ENCODE results near the gene NABP1. TPM values are rescaled to one million over a fixed set of nuclear protein-coding genes. Genes with fewer than 3 reads are reported as not detected.

The NABP1 gene
- total RNA-seq, 1 donor from 2014 or later, result 13.0 TPM

DNA sequence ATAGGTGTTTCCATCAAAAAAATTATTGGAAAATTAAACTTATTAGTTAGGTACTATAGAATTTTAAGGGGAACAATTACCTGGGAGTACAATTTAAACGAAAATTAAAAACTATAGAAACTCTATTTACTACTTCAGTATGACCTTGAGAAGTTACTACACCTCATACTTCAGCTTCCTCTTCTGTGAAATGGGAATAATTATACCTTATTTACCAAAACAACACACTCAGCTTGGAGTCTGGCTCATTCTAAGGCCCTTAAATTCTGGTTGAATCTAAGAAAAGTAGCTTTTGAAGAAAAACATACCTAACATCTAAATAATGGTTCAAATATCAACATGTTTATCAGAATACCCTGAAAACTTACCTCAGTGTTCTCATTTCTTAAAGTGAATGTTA, 2.7 kb downstream of the NABP1 start:
- Mint-ChIP-seq H3K4me1 (ENCODE audit: low read depth, unreplicated experiment) (peaks cover 5% of the 10 kb centered on the region), H3K4me3 (ENCODE audit: unreplicated experiment) (no peak overlapping the region), H3K9me3 (ENCODE audit: unreplicated experiment) (peaks cover 5% of the 10 kb centered on the region), H3K27me3 (ENCODE audit: unreplicated experiment) (peaks cover 5% of the 10 kb centered on the region), H3K27ac (ENCODE audit: unreplicated experiment) (no peak overlapping the region), H3K36me3 (ENCODE audit: unreplicated experiment) (no peaks in the 10 kb centered on the region)
- TF ChIP-seq, protein P1, sequence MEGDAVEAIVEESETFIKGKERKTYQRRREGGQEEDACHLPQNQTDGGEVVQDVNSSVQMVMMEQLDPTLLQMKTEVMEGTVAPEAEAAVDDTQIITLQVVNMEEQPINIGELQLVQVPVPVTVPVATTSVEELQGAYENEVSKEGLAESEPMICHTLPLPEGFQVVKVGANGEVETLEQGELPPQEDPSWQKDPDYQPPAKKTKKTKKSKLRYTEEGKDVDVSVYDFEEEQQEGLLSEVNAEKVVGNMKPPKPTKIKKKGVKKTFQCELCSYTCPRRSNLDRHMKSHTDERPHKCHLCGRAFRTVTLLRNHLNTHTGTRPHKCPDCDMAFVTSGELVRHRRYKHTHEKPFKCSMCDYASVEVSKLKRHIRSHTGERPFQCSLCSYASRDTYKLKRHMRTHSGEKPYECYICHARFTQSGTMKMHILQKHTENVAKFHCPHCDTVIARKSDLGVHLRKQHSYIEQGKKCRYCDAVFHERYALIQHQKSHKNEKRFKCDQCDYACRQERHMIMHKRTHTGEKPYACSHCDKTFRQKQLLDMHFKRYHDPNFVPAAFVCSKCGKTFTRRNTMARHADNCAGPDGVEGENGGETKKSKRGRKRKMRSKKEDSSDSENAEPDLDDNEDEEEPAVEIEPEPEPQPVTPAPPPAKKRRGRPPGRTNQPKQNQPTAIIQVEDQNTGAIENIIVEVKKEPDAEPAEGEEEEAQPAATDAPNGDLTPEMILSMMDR (IDR thresholded peaks at IDR 0.05; ENCODE audit: partially characterized antibody, unreplicated experiment), result no peak
- no peak for DNase-seq

DNA sequence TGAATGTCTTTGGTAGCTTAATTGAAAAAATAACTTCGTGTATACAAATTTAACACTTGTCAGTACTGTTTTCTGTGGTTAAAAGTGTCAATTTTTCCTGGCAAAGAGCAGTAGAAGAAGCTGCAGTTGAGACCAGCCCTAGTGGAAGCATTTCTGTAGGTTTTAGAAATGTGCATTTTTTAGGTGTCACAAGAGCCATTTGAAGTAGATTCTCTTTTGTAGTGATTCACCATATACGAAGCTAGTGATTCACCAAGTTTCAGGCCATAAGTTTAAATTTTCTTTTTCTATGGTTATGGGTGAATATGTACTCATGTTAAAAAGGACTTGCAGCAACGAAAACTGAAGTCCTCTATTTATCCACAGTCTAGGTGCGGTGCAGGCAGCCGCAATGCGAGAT, 4.2 kb downstream of the NABP1 start:
- peaks cover 3% of the 10 kb centered on the region for H3K4me1 Mint-ChIP-seq (ENCODE audit: low read depth, unreplicated experiment)
- no peak for DNase-seq
- H3K4me3 Mint-ChIP-seq (ENCODE audit: unreplicated experiment), result no peak overlapping the region
- peaks cover 4% of the 10 kb centered on the region for H3K9me3 Mint-ChIP-seq (ENCODE audit: unreplicated experiment)
- no peaks in the 10 kb centered on the region for H3K36me3 Mint-ChIP-seq (ENCODE audit: unreplicated experiment)
- peaks cover 5% of the 10 kb centered on the region for H3K27me3 Mint-ChIP-seq (ENCODE audit: unreplicated experiment)
- TF ChIP-seq, protein P1 (IDR thresholded peaks at IDR 0.05; ENCODE audit: partially characterized antibody, unreplicated experiment), result no peak
- no peak overlapping the region for H3K27ac Mint-ChIP-seq (ENCODE audit: unreplicated experiment)

DNA sequence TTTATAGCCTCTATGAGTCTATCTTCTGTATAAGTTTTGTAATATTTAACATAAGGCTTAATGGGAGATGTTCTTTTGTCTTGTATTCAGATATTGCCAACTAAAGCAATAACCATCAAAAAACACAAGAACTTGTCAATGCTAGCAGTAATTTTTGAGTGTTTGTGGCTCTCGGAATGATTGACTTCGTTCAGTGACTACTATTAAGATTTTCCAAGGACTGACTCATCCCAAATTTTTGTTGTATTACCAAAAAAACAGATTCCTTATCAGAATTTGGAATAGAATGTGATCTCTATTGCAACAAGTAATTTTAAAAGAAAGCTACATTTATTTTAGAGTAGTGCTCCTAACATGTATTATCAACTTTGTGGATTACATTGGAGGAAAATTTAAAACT, 8.1 kb downstream of the NABP1 start:
- TF ChIP-seq, protein P1 (IDR thresholded peaks at IDR 0.05; ENCODE audit: partially characterized antibody, unreplicated experiment), result no peak
- Mint-ChIP-seq H3K36me3 (ENCODE audit: unreplicated experiment) (no peaks in the 10 kb centered on the region), H3K27ac (ENCODE audit: unreplicated experiment) (no peak overlapping the region), H3K9me3 (ENCODE audit: unreplicated experiment) (no peaks in the 10 kb centered on the region), H3K4me3 (ENCODE audit: unreplicated experiment) (no peak overlapping the region), H3K27me3 (ENCODE audit: unreplicated experiment) (no peaks in the 10 kb centered on the region), H3K4me1 (ENCODE audit: low read depth, unreplicated experiment) (no peaks in the 10 kb centered on the region)
- DNase-seq, result no peak

DNA sequence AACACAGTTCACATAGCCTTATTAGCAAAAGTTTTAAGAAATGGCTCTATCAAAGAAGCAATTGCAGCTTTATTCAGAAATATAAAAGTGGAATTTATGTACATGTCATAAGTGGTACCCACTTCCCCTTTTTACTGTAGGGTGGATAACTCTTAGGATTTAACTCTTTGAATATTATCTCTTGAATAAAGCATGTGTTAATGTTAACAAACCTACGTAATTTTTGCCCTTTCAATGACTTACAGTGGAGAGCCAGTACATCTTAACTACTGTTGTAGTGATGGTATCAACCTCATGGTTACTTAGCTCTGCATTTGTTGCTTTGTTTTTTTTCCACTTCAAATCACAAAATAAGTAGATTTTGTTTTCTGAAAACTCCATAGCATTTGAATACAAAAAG, 8.8 kb downstream of the NABP1 start:
- Mint-ChIP-seq H3K36me3 (ENCODE audit: unreplicated experiment) (no peaks in the 10 kb centered on the region), H3K4me3 (ENCODE audit: unreplicated experiment) (no peak overlapping the region), H3K27me3 (ENCODE audit: unreplicated experiment) (no peaks in the 10 kb centered on the region), H3K4me1 (ENCODE audit: low read depth, unreplicated experiment) (no peaks in the 10 kb centered on the region), H3K9me3 (ENCODE audit: unreplicated experiment) (no peaks in the 10 kb centered on the region), H3K27ac (ENCODE audit: unreplicated experiment) (no peak overlapping the region)
- TF ChIP-seq, protein P1 (IDR thresholded peaks at IDR 0.05; ENCODE audit: partially characterized antibody, unreplicated experiment), result no peak
- DNase-seq, result no peak

DNA sequence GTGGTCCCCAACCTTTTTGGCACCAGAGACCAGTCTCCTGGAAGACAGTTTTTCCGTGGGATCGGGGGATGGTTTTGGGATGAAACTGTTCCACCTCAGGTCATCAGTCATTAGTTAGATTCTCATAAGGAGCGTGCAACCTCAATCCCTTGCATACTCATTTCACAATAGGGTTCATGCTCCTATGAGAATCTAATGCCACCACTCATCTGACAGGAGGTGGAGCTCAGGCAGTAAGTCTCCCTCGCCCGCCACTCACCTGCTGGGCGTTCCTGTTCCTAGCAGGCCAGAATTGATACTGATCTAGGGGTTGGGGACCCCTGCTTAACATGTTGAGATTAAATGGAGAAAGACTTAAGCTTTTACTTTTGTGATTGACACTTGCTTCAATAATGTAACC, 9.9 kb downstream of the NABP1 start:
- H3K27ac Mint-ChIP-seq (ENCODE audit: unreplicated experiment), result no peak overlapping the region
- no peaks in the 10 kb centered on the region for H3K4me1 Mint-ChIP-seq (ENCODE audit: low read depth, unreplicated experiment)
- peaks cover 1% of the 10 kb centered on the region for H3K27me3 Mint-ChIP-seq (ENCODE audit: unreplicated experiment)
- TF ChIP-seq, protein P1 (IDR thresholded peaks at IDR 0.05; ENCODE audit: partially characterized antibody, unreplicated experiment), result no peak
- DNase-seq, result no peak
- no peak overlapping the region for H3K4me3 Mint-ChIP-seq (ENCODE audit: unreplicated experiment)
- no peaks in the 10 kb centered on the region for H3K9me3 Mint-ChIP-seq (ENCODE audit: unreplicated experiment)
- H3K36me3 Mint-ChIP-seq (ENCODE audit: unreplicated experiment), result no peaks in the 10 kb centered on the region
